IMR-90 (cell line): ENCODE measurements around the gene TOMM7. TPM values are rescaled to one million over a fixed set of nuclear protein-coding genes. Genes with fewer than 3 reads are reported as not detected.
A peak's percentile ranks its signal among the peaks of the same experiment; 100 is the strongest.

Experiments
- ATAC-seq: fragments of 200-7000 bp; cut with Tn5 transposase; 2 replicates; pipeline ENCODE4 v1.9.1; 2020; ENCODE audit warnings: low read depth, mild to moderate bottlenecking, moderate library complexity
- BruUV-seq: library from RNA; stranded (reverse); fragments of 400-500 nt; replicated peaks from 2 replicates; lab custom pipeline; 2021; lab: Mats Ljungman, UMichigan
- CTCF ChIA-PET: fragments of 300-600 bp; formaldehyde crosslinking; extraction: SDS; loops from one replicate; lab custom pipeline; 2021; ENCODE audit warnings: antibody characterized with exemption; lab: Yijun Ruan, JAX
- POLR2A ChIA-PET: fragments of 300-600 bp; sonication (Branson Sonifier 250); formaldehyde crosslinking; loops from one replicate; lab custom pipeline; 2022; ENCODE audit warnings: antibody characterized with exemption; ENCODE audit not compliant: unreplicated experiment; lab: Charles Lee
- DNase-seq: peaks from one replicate; pipeline ENCODE4 v3.0.0; 2013
- H2AFZ ChIP-seq: replicated peaks from 2 replicates; pipeline ENCODE3; 2013; ENCODE audit warnings: low read length, mild to moderate bottlenecking; ENCODE audit not compliant: poor library complexity
- H2AK5ac ChIP-seq: 2 replicates; pipeline ENCODE4 v1.6.1; 2013; ENCODE audit warnings: low read depth, low read length, inconsistent platforms
- H2AK9ac ChIP-seq: replicated peaks from 2 replicates; pipeline ENCODE3; 2013; ENCODE audit warnings: mild to moderate bottlenecking, low read depth, low read length, moderate library complexity; ENCODE audit not compliant: poor library complexity
- H2BK120ac ChIP-seq: 2 replicates; pipeline ENCODE4 v1.6.1; 2013; ENCODE audit warnings: low read depth, low read length, inconsistent platforms
- H2BK15ac ChIP-seq: 3 replicates; pipeline ENCODE4 v1.6.1; 2013; ENCODE audit warnings: low read depth, low read length, inconsistent platforms
- H2BK20ac ChIP-seq: 2 replicates; pipeline ENCODE4 v1.6.1; 2013; ENCODE audit warnings: low read depth, mild to moderate bottlenecking, inconsistent platforms, low read length, moderate library complexity
- H2BK5ac ChIP-seq: 2 replicates; pipeline ENCODE4 v1.6.1; 2013; ENCODE audit warnings: mild to moderate bottlenecking, low read depth, low read length, inconsistent platforms; ENCODE audit not compliant: poor library complexity, severe bottlenecking
- H3K14ac ChIP-seq: replicated peaks from 2 replicates; pipeline ENCODE4 v1.6.1; 2013; ENCODE audit warnings: low read depth, low read length, inconsistent platforms
- H3K18ac ChIP-seq: 2 replicates; pipeline ENCODE4 v1.6.1; 2013; ENCODE audit warnings: low read depth, low read length, control low read depth
- H3K23ac ChIP-seq: 2 replicates; pipeline ENCODE4 v1.6.1; 2013; ENCODE audit warnings: low read depth, low read length, inconsistent platforms
- H3K27ac ChIP-seq: 2 replicates; pipeline ENCODE4 v1.5.1; 2013; ENCODE audit warnings: mild to moderate bottlenecking, control low read depth, low read length; ENCODE audit not compliant: insufficient read depth
- H3K27me3 ChIP-seq: 2 replicates; pipeline ENCODE4 v1.6.1; 2013; ENCODE audit warnings: low read length; ENCODE audit not compliant: control insufficient read depth, insufficient read depth
- H3K36me3 ChIP-seq: 2 replicates; pipeline ENCODE4 v1.6.1; 2013; ENCODE audit warnings: low read length, mixed read lengths; ENCODE audit not compliant: control insufficient read depth, insufficient read depth
- H3K4ac ChIP-seq: 2 replicates; pipeline ENCODE4 v1.6.1; 2013; ENCODE audit warnings: low read depth, low read length, inconsistent platforms
- H3K4me1 ChIP-seq: 2 replicates; pipeline ENCODE4 v1.6.1; 2013; ENCODE audit warnings: low read length, mixed read lengths; ENCODE audit not compliant: control insufficient read depth, insufficient read depth
- H3K4me2 ChIP-seq: 2 replicates; pipeline ENCODE4 v1.6.1; 2013; ENCODE audit warnings: low read depth, mild to moderate bottlenecking, control low read depth, low read length, moderate library complexity
- H3K4me3 ChIP-seq: 2 replicates; pipeline ENCODE4 v1.5.1; 2013; ENCODE audit warnings: low read depth, mild to moderate bottlenecking, control low read depth, low read length, moderate library complexity; ENCODE audit not compliant: insufficient read depth
- H3K56ac ChIP-seq: 2 replicates; pipeline ENCODE4 v1.6.1; 2013; ENCODE audit warnings: low read length, inconsistent platforms; ENCODE audit not compliant: insufficient read depth; ENCODE audit errors: extremely low read depth
- H3K79me1 ChIP-seq, 2 experiments: 2 replicates each; pipeline ENCODE4 v1.6.1; 2013; ENCODE audit warnings: low read length in 2 of 2, inconsistent platforms in 1 of 2, low read depth in 1 of 2
- H3K9ac ChIP-seq: 2 replicates; pipeline ENCODE4 v1.6.1; 2013; ENCODE audit warnings: low read depth, low read length, control low read depth
- H3K9me1 ChIP-seq: 2 replicates; pipeline ENCODE4 v1.6.1; 2013; ENCODE audit warnings: low read length, inconsistent platforms; ENCODE audit not compliant: insufficient read depth
- H3K9me3 ChIP-seq: 2 replicates; pipeline ENCODE4 v1.6.1; 2013; ENCODE audit warnings: low read length; ENCODE audit not compliant: control insufficient read depth, insufficient read depth
- H4K20me1 ChIP-seq: 2 replicates; pipeline ENCODE4 v1.6.1; 2013; ENCODE audit warnings: low read length, inconsistent platforms; ENCODE audit not compliant: insufficient read depth
- H4K5ac ChIP-seq: 2 replicates; pipeline ENCODE4 v1.6.1; 2013; ENCODE audit warnings: mild to moderate bottlenecking, low read depth, low read length, control low read depth
- H4K8ac ChIP-seq, 2 experiments: 2 replicates each; pipeline ENCODE4 v1.6.1; 2013; ENCODE audit warnings: low read depth in 2 of 2, low read length in 2 of 2, control low read depth in 1 of 2, inconsistent platforms in 1 of 2
- H4K91ac ChIP-seq: 2 replicates; pipeline ENCODE4 v1.6.1; 2013; ENCODE audit warnings: low read depth, low read length, inconsistent platforms; ENCODE audit not compliant: insufficient read depth
- CHD1 ChIP-seq: IDR thresholded peaks from 2 replicates; pipeline ENCODE4 v1.6.1; 2012; ENCODE audit warnings: low read depth, low read length, improper control_type of control experiment
- CTCF ChIP-seq: conservative IDR thresholded peaks from 2 replicates; pipeline ENCODE4 v1.5.1; 2012; ENCODE audit warnings: mild to moderate bottlenecking, low read depth, low read length, improper control_type of control experiment
- MAFK ChIP-seq: IDR thresholded peaks from 2 replicates; pipeline ENCODE4 v1.6.1; 2012; ENCODE audit warnings: low read depth, low read length, improper control_type of control experiment
- MAZ ChIP-seq: IDR thresholded peaks from 2 replicates; pipeline ENCODE4 v1.6.1; 2012; ENCODE audit warnings: low read depth, mild to moderate bottlenecking, low read length, improper control_type of control experiment, moderate library complexity, borderline replicate concordance
- MXI1 ChIP-seq: IDR thresholded peaks from 2 replicates; pipeline ENCODE4 v1.6.1; 2012; ENCODE audit warnings: low read depth, mild to moderate bottlenecking, low read length, moderate library complexity, borderline replicate concordance
- RCOR1 ChIP-seq: IDR thresholded peaks from 2 replicates; pipeline ENCODE4 v1.6.1; 2012; ENCODE audit warnings: mild to moderate bottlenecking, low read length, improper control_type of control experiment; ENCODE audit not compliant: insufficient replicate concordance
- WGBS, 2 experiments: methylation state at CpG; one replicate each; pipeline versions ENCODE4 v1.1.5 to v1.1.7; 2013; ENCODE audit warnings: missing lambda C conversion rate in 2 of 2; ENCODE audit not compliant: insufficient read length in 1 of 2; ENCODE audit errors: extremely low coverage in 2 of 2; 5-methylcytosine and 5-hydroxymethylcytosine counted together
- dilution Hi-C: fragments of 300-500 bp; cut with HindIII; formaldehyde crosslinking; loops from one replicate; pipeline ENCODE4 v1.14.3; 2018; ENCODE audit warnings: low sequenced_read_pairs; ENCODE audit not compliant: unreplicated experiment
- in situ Hi-C: fragments of 300-500 bp; cut with MboI; formaldehyde crosslinking; loops from 3 replicates; pipeline ENCODE4 v1.14.3; 2019; ENCODE audit warnings: low sequenced_read_pairs, inconsistent platforms, mixed read lengths
- intact Hi-C: fragments of 100-400 bp; cut with micrococcal nuclease; formaldehyde crosslinking; loops from 2 replicates; pipeline ENCODE4 v1.10.0; 2022
- polyA plus RNA-seq, 3 experiments: library from polyadenylated mRNA; depleted of rRNA; stranded (reverse); fragments of >200 nt; gene quantifications; 2 replicates each; pipeline ENCODE4 v1.2.3, GENCODE V29; 2012; ENCODE audit warnings: low replicate concordance in 1 of 3
- total RNA-seq: library from RNA; depleted of rRNA; stranded (reverse); fragments of >200 nt; gene quantifications from 2 replicates; pipeline ENCODE4 v1.2.3, GENCODE V29; 2012
- TF ChIP-seq, protein P1 (sequence below): fragments of 150-350 bp; IDR thresholded peaks from 2 replicates; pipeline ENCODE4 v1.6.1; 2016; ENCODE audit warnings: low read depth, mild to moderate bottlenecking, low read length, moderate library complexity, borderline replicate concordance

TOMM7 gene
- total and polyA plus RNA-seq, 2 of the 4 experiments (the other 2 are of a cell fraction): 67.2 to 727 TPM

- TF ChIP-seq MAZ (no peak), MAFK (no peak)
Measured at GRCh38 chr7:22863156-22863899, 40.7 kb upstream of the TOMM7 start (continued).

- ChIA-PET POLR2A (no interaction called here), CTCF (interaction anchor here (0.6 kb wide), 1 partner anchor 134 kb away, joined by 5 read pairs; no protein-coding TSS in a partner anchor)
- Histone ChIP-seq H4K8ac (no peak overlapping the region), H2BK15ac (no peak overlapping the region), H2BK120ac (no peak overlapping the region), H3K9me1 (peaks cover 27% of the 10 kb centered on the region), H4K91ac (peak overlapping the region; percentile 42; the same call in 1 of the 2 replicates), H3K27ac (no peak overlapping the region), H4K20me1 (peaks cover 7% of the 10 kb centered on the region; the same call in 1 of the 2 replicates), H3K79me1 (peaks cover 12 to 51% of the 10 kb centered on the region in 2 experiments; a peak in 3 of 4 replicates), H3K9me3 (no peaks in the 10 kb centered on the region), H3K4me3 (no peak overlapping the region), H3K4me2 (no peak overlapping the region), H2AK5ac (0 out of 2 replicates have a peak overlapping the region, but pooled peaks have one; percentile 58), H3K9ac (no peak overlapping the region), H3K14ac (no peak overlapping the region), H3K36me3 (peaks cover 4% of the 10 kb centered on the region; the same call in 1 of the 2 replicates), H3K4me1 (peaks cover 27% of the 10 kb centered on the region), H4K5ac (no peak overlapping the region), H3K4ac (0 out of 2 replicates have a peak overlapping the region, but pooled peaks have one; percentile 24), H3K27me3 (no peaks in the 10 kb centered on the region), H3K56ac (no peak overlapping the region), H3K18ac (no peak overlapping the region), H2BK20ac (no peak overlapping the region), H2AFZ (no peak overlapping the region), H2BK5ac (peak overlapping the region; percentile 99), H2AK9ac (no peak overlapping the region), H3K23ac (no peak overlapping the region)
- BruUV-seq: no TSS peak
- intact Hi-C loops (no loop called here), dilution Hi-C loops (no loop called here), in situ Hi-C loops (no loop called here)
- TF ChIP-seq RCOR1 (no peak), MAFK (no peak), MXI1 (no peak), CHD1 (no peak), CTCF (no peak)
- TF ChIP-seq, protein P1, sequence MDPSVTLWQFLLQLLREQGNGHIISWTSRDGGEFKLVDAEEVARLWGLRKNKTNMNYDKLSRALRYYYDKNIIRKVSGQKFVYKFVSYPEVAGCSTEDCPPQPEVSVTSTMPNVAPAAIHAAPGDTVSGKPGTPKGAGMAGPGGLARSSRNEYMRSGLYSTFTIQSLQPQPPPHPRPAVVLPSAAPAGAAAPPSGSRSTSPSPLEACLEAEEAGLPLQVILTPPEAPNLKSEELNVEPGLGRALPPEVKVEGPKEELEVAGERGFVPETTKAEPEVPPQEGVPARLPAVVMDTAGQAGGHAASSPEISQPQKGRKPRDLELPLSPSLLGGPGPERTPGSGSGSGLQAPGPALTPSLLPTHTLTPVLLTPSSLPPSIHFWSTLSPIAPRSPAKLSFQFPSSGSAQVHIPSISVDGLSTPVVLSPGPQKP: no peak
- WGBS, 2 experiments: no CpG with 5 or more reads among the region's 2 CpGs
- ATAC-seq (no peak), DNase-seq (no peak)
Measured at GRCh38 chr7:22861576-22861975, 38.9 kb upstream of the TOMM7 start.
